Right lobe of liver (tissue), 6 donors: ENCODE measurements around the gene ZFP36. TPM values are rescaled to one million over a fixed set of nuclear protein-coding genes. Genes with fewer than 3 reads are reported as not detected.
A peak's percentile ranks its signal among the peaks of the same experiment; 100 is the strongest.
"Not testable (repeated sequence)": the region's sequence is repeated elsewhere in the genome, so short reads cannot be mapped to it uniquely, and the experiment has no call there.

Source experiments
- ATAC-seq, 4 donors: fragments of 200-7000 bp; cut with Tn5 transposase; one replicate each; pipeline ENCODE4 v1.9.1; 2020; ENCODE audit warnings: mild to moderate bottlenecking in 4 of 4, moderate library complexity in 4 of 4
- DNase-seq, 3 donors: peaks; one replicate each; pipeline ENCODE4 v3.0.0-alpha.2; 2020
- H3K27ac ChIP-seq, 3 donors: fragments of 200-600 bp; one replicate each; pipeline ENCODE4 v1.8.0; 2022
- H3K27me3 ChIP-seq, 2 donors: fragments of 200-600 bp; one replicate each; pipeline ENCODE4 v1.8.0; 2022
- H3K36me3 ChIP-seq, 4 donors: fragments of 200-600 bp; sonication (generic) in 1 of 4; one replicate each; pipeline versions ENCODE4 v1.5.1 to v1.8.0; 2017 to 2022; ENCODE audit warnings: control low read depth in 1 of 4
- H3K4me1 ChIP-seq, 4 donors: fragments of 200-600 bp; sonication (generic) in 1 of 4; one replicate each; pipeline versions ENCODE4 v1.5.1 to v1.8.0; 2017 to 2022; ENCODE audit warnings: control low read depth in 1 of 4
- H3K4me3 ChIP-seq, 3 donors: fragments of 200-600 bp; one replicate each; pipeline ENCODE4 v1.8.0; 2022
- H3K9me3 ChIP-seq, 4 donors: fragments of 200-600 bp; sonication (generic) in 1 of 4; one replicate each; pipeline versions ENCODE4 v1.5.1 to v1.8.0; 2017 to 2022; ENCODE audit warnings: control low read depth in 1 of 4
- CTCF ChIP-seq, 4 donors: fragments of 200-600 bp in 3 of 4; fragments of 450-650 bp in 1 of 4; IDR thresholded peaks; one replicate each; pipeline versions ENCODE4 v1.5.1 to v1.8.0; 2016 to 2022; ENCODE audit warnings: antibody characterized with exemption in 4 of 4, mild to moderate bottlenecking in 2 of 4
- POLR2A ChIP-seq: fragments of 450-650 bp; IDR thresholded peaks from one replicate; pipeline ENCODE4 v1.6.1; 2017; ENCODE audit warnings: antibody characterized with exemption, mild to moderate bottlenecking
- WGBS: methylation state at CpG from one replicate; pipeline ENCODE4 v1.1.6; 2018; ENCODE audit warnings: low coverage, low lambda C conversion rate; ENCODE audit not compliant: insufficient coverage; ENCODE audit errors: missing lambda C conversion rate; 5-methylcytosine and 5-hydroxymethylcytosine counted together
- intact Hi-C, 2 donors: fragments of 100-400 bp; cut with DNase I; formaldehyde crosslinking; loops; one replicate each; pipeline versions ENCODE4 v1.11.2 to v1.14.1; 2022
- total RNA-seq, 6 experiments: library from RNA; depleted of rRNA in 2 of 6; stranded (reverse); fragments of >200 nt in 2 of 6; fragmentation: NEBNext Ultra II Directional in 3 of 6; extraction: Animal tissue kit (Norgen Biotek cat#: 25700) in 3 of 6; gene quantifications; one replicate each; pipeline versions ENCODE4 v1.1.0 to v1.2.4, GENCODE V29; 2016 to 2023
- donor health status: DM: no; HTN: yes; CAD: no.
- donor health status: DM: no; HTN: no; CAD: no.
- donor health status: DM: no; HTN: no; CAD: no.
- donor health status: DM: no; HTN: yes; CAD: no.
- donor health status: DM: no; HTN: yes; CAD: no.

ZFP36 gene
- total RNA-seq, 6 experiments from 2014 or later, result 28.3 to 156 (median 91.7) TPM

GRCh38 chr19:39372047-39372802, 34.4 kb upstream of the ZFP36 start:
- Histone ChIP-seq H3K4me3 (no peak overlapping the region), H3K36me3 (peaks cover 0 to 36% (median 12%) of the 10 kb centered on the region in 4 donors), H3K9me3 (no peaks in the 10 kb centered on the region), H3K4me1 (peaks cover 0 to 57% (median 21%) of the 10 kb centered on the region in 4 donors), H3K27me3 (no peaks in the 10 kb centered on the region), H3K27ac (peak overlapping the region; percentile 41 to 73 (median 60))
- TF ChIP-seq CTCF (IDR thresholded peaks at IDR 0.05), result no peak
- TF ChIP-seq POLR2A, result no peak
- WGBS, result 42% methylated on average over 8 of the region's 8 CpGs
- ATAC-seq (peak; percentile 65 to 83 (median 78)), DNase-seq (peak in 2 of 3 donors; percentile 59 to 84)
- intact Hi-C loops, result no loop called here

GRCh38 chr19:39372941-39373340, 33.7 kb upstream of the ZFP36 start:
- no peak overlapping the region for H3K4me3 ChIP-seq
- peaks cover 0 to 42% (median 11%) of the 10 kb centered on the region in 4 donors for H3K36me3 ChIP-seq
- H3K4me1 ChIP-seq, result peaks cover 0 to 64% (median 24%) of the 10 kb centered on the region in 4 donors
- no peaks in the 10 kb centered on the region for H3K27me3 ChIP-seq
- intact Hi-C loops, result no loop called here
- ATAC-seq (peak in 3 of 4 donors; percentile 1 to 2 (median 2)), DNase-seq (no peak)
- peak overlapping the region; percentile 41 to 73 (median 60) for H3K27ac ChIP-seq
- no CpG with 5 or more reads among the region's 2 CpGs for WGBS
- no peaks in the 10 kb centered on the region for H3K9me3 ChIP-seq
- TF ChIP-seq POLR2A (no peak), CTCF (IDR thresholded peaks at IDR 0.05) (no peak)

- TF ChIP-seq CTCF (IDR thresholded peaks at IDR 0.05), result no peak
- TF ChIP-seq POLR2A, result no peak
- ATAC-seq (no peak), DNase-seq (no peak)
- no peak overlapping the region for H3K4me3 ChIP-seq
- intact Hi-C loops, result no loop called here
- no peaks in the 10 kb centered on the region for H3K27me3 ChIP-seq
- H3K27ac ChIP-seq, result no peak overlapping the region
- H3K4me1 ChIP-seq, result peaks cover 0 to 77% (median 32%) of the 10 kb centered on the region in 4 donors
- peaks cover 0 to 49% (median 15%) of the 10 kb centered on the region in 4 donors for H3K36me3 ChIP-seq
- no peaks in the 10 kb centered on the region for H3K9me3 ChIP-seq
Observed at GRCh38 chr19:39375929-39376328, 30.7 kb upstream of the ZFP36 start.

- TF ChIP-seq CTCF (IDR thresholded peaks at IDR 0.05) (no peak), POLR2A (no peak)
- Histone ChIP-seq H3K27me3 (no peaks in the 10 kb centered on the region), H3K4me1 (peaks cover 0 to 66% (median 27%) of the 10 kb centered on the region in 4 donors), H3K27ac (peak overlapping the region; percentile 43 to 90 (median 70)), H3K9me3 (no peaks in the 10 kb centered on the region), H3K36me3 (peaks cover 0 to 55% (median 23%) of the 10 kb centered on the region in 4 donors), H3K4me3 (peak overlapping the region in 2 of 3 donors; percentile 33 to 35)
- ATAC-seq (peak; percentile 74 to 88 (median 81)), DNase-seq (peak; percentile 71 to 91 (median 85))
- 3% methylated on average over 5 of the region's 18 CpGs for WGBS
- intact Hi-C loops, result no loop called here
Observed at GRCh38 chr19:39377373-39378362, 29.0 kb upstream of the ZFP36 start.

GRCh38 chr19:39379366-39379765, 27.3 kb upstream of the ZFP36 start:
- H3K4me3 ChIP-seq, intact Hi-C loops, DNase-seq, H3K27ac ChIP-seq, ATAC-seq, H3K27me3 ChIP-seq, H3K9me3 ChIP-seq: not testable (repeated sequence)
- H3K36me3 ChIP-seq, result peaks cover 0 to 60% (median 23%) of the 10 kb centered on the region in 4 donors
- H3K4me1 ChIP-seq, result peaks cover 0 to 49% (median 21%) of the 10 kb centered on the region in 4 donors
- WGBS, result 100% methylated on average over 4 of the region's 4 CpGs
